H1 (cell line): Measurements from ENCODE around the gene LGALS9. TPM values are rescaled to one million over a fixed set of nuclear protein-coding genes. Genes with fewer than 3 reads are reported as not detected.

ENCODE experiments used
- KDM1A ChIP-seq: fragments of 200-600, 300-600 bp; sonication (generic); IDR thresholded peaks from 2 replicates; pipeline ENCODE4 v1.7.1; 2016; ENCODE audit warnings: mild to moderate bottlenecking, low read length, borderline replicate concordance
- polyA plus RNA-seq, 7 experiments: library from polyadenylated mRNA; depleted of rRNA in 3 of 7; stranded (reverse) in 5 of 7; unstranded in 2 of 7; fragments of >200 nt in 5 of 7; fragments of 200-250 nt in 2 of 7; gene quantifications; 1 replicate in 5 of 7; 2 replicates in 1 of 7; 4 replicates in 1 of 7; pipeline versions ENCODE4 v1.2.1 to v1.2.3, GENCODE V29; 2011 to 2013; ENCODE audit warnings: missing spikeins in 2 of 7, mixed read lengths in 2 of 7
- total RNA-seq: library from RNA; stranded (reverse); fragmentation: NEBNext Ultra II Directional; extraction: Animal tissue kit (Norgen Biotek cat#: 25700); gene quantifications from 2 replicates; pipeline ENCODE4 v1.2.1, GENCODE V29; 2021

The LGALS9 gene
- total and polyA plus RNA-seq, 2 of the 8 experiments (the other 6 are each of a cell fraction or from before 2014, with no cell fraction given), result 0.95 to 1.7 TPM

GRCh38 chr17:27646232-27646631 is 15.2 kb downstream of the LGALS9 start (continued):
- no peak for TF ChIP-seq KDM1A
